Activated T-cell treated with anti-CD3 and anti-CD28 coated beads for 1 hour (primary cell): ENCODE measurements around the gene IL4.

ENCODE experiments used
- DNase-seq: peaks from one replicate; pipeline ENCODE4 v3.0.0-alpha.2; 2020; ENCODE audit warnings: low read depth

The IL4 gene

GRCh38 chr5:132658381-132659302 is 15.1 kb upstream of the IL4 start:
- DNase-seq: no peak

GRCh38 chr5:132659598-132660493 is 13.9 kb upstream of the IL4 start:
- DNase-seq: no peak

GRCh38 chr5:132661231-132662003 is 12.4 kb upstream of the IL4 start:
- no peak for DNase-seq

- no peak for DNase-seq
These were observed 11.8 kb upstream of the IL4 start for GRCh38 chr5:132662004-132662401.

GRCh38 chr5:132662925-132663770 is 10.6 kb upstream of the IL4 start:
- no peak for DNase-seq

- DNase-seq: no peak
These were observed 9.8 kb upstream of the IL4 start for GRCh38 chr5:132663771-132664695.

GRCh38 chr5:132664696-132665209 is 9.0 kb upstream of the IL4 start:
- DNase-seq: no peak

GRCh38 chr5:132665574-132666080 is 8.2 kb upstream of the IL4 start:
- no peak for DNase-seq

- no peak for DNase-seq
These were observed 7.3 kb upstream of the IL4 start for GRCh38 chr5:132666310-132667123.

GRCh38 chr5:132667309-132667708 is 6.5 kb upstream of the IL4 start:
- DNase-seq: no peak

GRCh38 chr5:132667761-132668705 is 5.8 kb upstream of the IL4 start:
- DNase-seq: no peak

- DNase-seq: no peak
These were observed 4.9 kb upstream of the IL4 start for GRCh38 chr5:132668706-132669454.

GRCh38 chr5:132669455-132669820 is 4.4 kb upstream of the IL4 start:
- DNase-seq: no peak

- DNase-seq: no peak
These were observed 3.6 kb upstream of the IL4 start for GRCh38 chr5:132669966-132670882.

- no peak for DNase-seq
These were observed 2.8 kb upstream of the IL4 start for GRCh38 chr5:132671000-132671399.

- DNase-seq: no peak
These were observed 301 bp upstream of the IL4 start for GRCh38 chr5:132673488-132673887.
